HG02973 (cell line): ENCODE results near the gene TPMT.

Source experiments
- ATAC-seq: cut with Tn5 transposase; IDR thresholded peaks from one replicate; pipeline ENCODE4 v1.9.1; 2021; ENCODE audit warnings: moderate library complexity; ENCODE audit not compliant: unreplicated experiment

The TPMT gene

DNA sequence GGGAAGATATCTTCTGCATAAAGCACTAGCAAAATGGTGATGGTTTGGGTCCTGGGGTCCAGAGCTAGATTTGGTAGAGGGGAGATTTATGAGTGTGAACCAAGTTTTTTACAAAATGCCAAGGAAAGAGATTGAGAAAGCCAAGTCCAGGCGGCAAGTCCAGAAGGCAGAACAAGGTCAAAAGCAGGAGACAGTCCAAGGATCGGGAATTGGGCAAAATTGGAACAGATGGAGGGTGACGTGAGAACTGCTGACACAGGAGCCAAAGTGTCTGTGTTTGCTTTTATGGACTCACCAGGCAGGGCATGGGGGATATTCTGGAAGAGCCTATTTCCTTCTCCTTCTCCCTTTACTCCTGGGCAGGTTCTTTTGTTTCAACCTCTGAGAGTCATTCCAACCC is 36.5 kb downstream of the TPMT start:
- ATAC-seq: no peak

DNA sequence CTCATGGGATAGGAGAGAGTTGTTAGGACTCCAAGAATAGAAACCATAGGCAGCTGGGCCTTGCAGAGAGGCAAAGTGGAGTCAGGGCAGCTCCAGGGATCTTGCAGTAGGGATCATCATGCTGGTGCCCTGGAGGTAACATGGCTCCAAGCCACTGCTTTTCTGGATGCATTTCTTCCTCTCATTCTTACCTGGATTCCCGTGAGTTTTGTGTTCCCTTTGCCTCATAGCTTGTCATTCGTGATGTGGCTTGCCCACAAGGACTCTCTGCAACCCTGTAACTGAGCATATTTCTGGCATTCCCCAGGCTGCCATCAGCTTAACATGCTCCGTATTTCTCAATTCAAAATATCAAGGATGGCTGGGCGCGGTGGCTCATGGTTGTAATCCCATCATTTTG is 37.7 kb downstream of the TPMT start:
- ATAC-seq: no peak

DNA sequence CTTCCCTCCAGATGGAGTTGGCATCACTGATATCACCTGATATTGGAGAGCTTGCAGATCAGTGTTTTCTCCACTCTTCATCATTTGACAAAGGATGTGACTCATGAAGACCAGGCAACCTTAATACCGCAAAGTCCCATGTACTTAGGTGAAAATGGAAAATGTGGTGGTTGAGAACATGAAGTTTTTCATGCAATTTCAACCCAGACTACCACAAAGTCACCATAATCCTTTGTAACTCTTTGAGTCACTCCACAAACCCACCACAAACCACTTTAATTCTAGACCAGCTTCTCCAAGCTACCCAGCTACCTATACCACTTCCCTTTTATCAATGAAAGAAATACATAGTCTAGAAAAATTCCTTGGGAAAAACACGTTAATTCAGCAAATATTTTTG is 39.5 kb downstream of the TPMT start:
- ATAC-seq: no peak

- no peak for ATAC-seq
Observed at GRCh38 chr6:18110162-18110561, 44.7 kb downstream of the TPMT start.

DNA sequence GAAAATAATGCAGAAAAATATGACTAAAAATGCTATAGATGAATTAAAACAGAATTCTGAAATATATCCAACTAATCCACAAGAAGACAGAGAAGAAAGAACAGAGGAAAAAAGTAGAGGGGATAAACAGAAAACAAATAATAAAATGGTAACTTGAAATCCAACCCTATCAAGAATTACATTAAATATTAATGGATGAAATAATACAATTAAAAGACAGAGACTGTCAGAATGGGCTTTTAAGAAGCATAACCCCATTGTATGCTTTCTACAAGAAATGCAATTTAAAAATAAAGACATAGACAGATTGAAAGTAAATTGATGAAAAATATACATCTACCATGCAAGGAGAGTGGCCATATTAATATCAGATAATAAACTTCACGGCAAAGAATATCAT is 47.8 kb downstream of the TPMT start:
- ATAC-seq: no peak

- ATAC-seq: no peak
Observed at GRCh38 chr6:18102783-18103509, 51.9 kb downstream of the TPMT start.

DNA sequence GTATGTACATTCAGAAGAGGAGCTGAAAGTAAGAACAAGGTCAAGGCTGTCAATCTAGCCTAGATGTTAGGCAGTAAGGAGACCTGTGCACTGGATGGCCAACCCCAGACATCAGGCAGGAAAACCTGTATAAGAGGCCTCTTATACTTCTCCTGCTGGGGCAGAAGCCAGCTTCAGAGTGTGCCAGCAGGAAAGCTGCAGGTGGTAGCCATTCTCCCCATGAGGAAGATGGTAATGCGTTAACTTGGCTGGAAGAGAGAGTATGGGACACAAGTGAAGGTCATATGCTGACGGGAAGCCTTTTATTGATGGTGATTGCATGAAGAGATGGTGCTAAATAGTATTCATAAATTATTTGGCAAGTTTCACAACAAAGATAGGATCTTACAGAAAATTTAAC is 53.0 kb downstream of the TPMT start:
- ATAC-seq: no peak

DNA sequence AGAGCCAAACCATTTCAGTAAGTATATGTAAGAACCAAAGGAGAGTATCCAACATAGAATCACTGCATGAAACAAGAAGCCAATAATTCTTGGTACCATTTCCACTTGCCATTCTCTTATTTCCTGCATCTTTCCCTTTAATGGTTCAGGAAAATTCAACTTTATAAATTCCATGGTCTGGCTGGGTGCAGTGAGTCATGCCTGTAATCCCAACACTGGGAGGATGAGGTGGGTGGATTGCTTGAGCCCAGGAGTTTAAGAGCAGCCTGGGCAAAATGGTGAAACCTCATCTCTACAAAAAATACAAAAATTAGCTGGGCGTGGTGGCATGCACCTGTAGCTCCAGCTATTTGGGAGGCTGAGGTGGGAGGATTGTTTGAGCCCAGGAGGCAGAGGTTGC is 53.6 kb downstream of the TPMT start:
- ATAC-seq: no peak

GRCh38 chr6:18100296-18100695 is 54.6 kb downstream of the TPMT start:
- no peak for ATAC-seq

- ATAC-seq: no peak
Observed at GRCh38 chr6:18099511-18099910, 55.4 kb downstream of the TPMT start.

GRCh38 chr6:18096423-18096822 is 58.5 kb downstream of the TPMT start:
- no peak for ATAC-seq

- no peak for ATAC-seq
Observed at GRCh38 chr6:18091382-18091781, 63.5 kb downstream of the TPMT start.

DNA sequence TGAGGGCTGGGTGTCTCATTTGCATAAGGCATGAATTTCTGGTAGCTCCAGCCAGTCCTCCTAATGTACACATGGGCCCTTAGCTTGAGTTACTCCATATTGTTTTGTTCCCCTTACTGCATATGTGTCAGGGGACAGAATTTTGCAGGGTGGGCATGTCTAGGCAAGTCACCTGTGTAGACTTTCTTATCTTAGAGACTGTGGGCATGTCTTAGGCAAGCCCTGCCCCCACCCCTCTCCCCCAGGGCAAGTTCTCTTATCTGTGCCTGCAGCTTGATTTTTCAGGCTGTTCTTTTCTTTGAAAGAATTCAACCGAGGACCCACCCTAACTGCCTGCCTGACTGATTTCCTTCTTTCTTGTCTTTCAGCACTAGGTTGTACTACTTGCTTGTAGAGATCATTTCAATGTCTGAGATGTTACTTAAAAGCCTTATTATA is 64.5 kb downstream of the TPMT start:
- no peak for ATAC-seq

DNA sequence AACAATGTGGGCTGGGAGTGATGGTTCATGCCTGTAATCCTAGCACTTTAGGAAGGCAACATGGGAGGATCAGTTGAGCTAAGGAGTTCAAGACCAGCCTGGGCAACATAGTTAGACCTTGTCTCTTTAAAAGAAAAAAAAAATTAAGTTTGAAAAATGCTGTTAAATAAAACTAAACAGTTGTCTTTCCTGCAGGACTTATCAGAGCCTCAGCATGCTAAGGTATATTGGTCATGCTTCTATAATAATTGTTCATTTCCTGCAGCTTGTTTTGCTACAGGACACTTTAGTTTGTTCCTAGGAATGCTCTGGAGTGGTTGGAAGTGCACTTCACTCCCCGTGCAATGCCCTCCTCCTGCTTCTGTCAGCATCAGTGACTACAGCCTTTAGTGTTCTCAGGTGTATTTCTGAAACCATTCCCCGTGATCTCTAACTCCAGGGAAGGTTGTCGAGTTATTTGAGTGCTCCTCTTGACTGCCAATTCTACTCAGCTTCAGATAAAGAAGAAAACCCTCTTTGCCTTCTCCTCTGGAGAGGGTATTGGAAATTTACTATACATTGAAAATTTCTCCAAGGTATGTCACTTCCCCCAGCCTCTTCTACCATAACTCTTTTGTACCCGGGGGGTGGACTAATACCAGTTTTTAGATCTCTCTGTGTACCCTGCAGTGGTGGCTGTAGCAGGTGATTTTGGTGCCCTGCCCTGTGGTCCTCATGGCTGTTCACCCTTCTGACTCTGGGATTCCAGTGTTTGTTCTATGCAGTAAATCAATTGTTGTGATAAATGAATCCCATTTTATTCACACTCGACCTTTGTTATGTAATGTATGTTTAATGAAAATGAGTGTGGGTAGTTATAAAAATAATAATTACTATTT is 66.2 kb downstream of the TPMT start:
- ATAC-seq: no peak

- no peak for ATAC-seq
Observed at GRCh38 chr6:18087396-18088165, 67.3 kb downstream of the TPMT start.

DNA sequence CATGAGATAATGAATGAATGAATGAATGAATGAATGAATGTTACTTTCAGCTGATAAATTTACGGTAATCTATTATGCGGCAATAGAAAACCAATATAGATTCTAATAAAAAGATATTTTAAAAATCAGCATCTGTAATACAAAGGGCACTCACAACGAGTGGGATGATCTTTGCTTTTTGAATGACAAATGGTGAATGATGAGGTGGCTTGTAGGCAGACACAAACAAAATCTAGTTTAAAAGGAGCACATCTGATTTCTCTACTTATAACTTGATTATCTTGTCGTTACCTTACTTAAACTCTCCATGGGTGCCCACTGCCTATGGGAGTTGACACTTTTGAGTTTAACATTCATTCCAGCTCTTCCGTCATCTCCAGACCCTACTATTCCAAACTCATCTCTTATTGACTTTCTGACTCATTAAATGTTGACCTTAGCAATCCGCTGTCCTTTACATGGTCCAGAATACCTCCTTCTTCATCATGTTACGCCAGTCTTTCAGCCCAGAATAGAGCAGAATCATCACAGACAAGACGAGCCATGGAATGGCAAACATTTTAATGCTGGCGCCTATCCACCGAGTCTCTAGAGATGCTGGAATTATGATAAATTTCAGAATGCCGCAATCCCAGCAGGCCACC is 73.7 kb downstream of the TPMT start:
- no peak for ATAC-seq

GRCh38 chr6:18080544-18080943 is 74.3 kb downstream of the TPMT start:
- no peak for ATAC-seq

DNA sequence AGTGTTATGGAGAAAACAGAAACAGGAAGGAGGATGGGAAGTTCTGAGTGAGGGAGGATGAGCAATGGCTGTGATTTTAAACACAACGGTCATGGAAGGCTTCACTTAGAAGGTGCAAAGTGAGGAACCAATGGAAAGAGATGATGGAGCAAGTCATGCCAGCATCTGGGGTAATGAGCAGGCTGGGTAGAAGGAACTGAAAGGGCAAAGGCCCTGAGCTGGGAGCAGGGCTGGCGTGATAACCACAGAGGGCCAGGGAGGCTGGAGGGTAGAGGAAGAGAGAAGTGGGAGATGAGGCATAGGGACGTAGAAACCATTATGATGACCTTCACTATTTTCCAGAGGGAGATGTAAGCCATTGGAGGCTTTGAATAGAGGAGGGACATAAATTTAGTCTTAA is 76.0 kb downstream of the TPMT start:
- no peak for ATAC-seq
